Ovary (tissue), 3 donors: ENCODE measurements around the gene GOT1.

Experiments
- EP300 ChIP-seq: sonication (generic); formaldehyde crosslinking; IDR thresholded peaks from one replicate; pipeline ENCODE4 v1.6.1; 2017; ENCODE audit warnings: antibody characterized with exemption
- POLR2A ChIP-seq: fragments of 450-650 bp; IDR thresholded peaks from one replicate; pipeline ENCODE4 v1.6.1; 2017; ENCODE audit warnings: antibody characterized with exemption, mild to moderate bottlenecking, moderate library complexity
- TF ChIP-seq, protein P1 (sequence below), 3 donors: fragments of 450-650 bp in 2 of 3; fragments of 200-600 bp in 1 of 3; IDR thresholded peaks; one replicate each; pipeline versions ENCODE4 v1.5.1 to v1.8.0; 2016 to 2022; ENCODE audit warnings: antibody characterized with exemption in 3 of 3, mild to moderate bottlenecking in 1 of 3
- donor health status: DM: no; HTN: no; CAD: no.

DNA sequence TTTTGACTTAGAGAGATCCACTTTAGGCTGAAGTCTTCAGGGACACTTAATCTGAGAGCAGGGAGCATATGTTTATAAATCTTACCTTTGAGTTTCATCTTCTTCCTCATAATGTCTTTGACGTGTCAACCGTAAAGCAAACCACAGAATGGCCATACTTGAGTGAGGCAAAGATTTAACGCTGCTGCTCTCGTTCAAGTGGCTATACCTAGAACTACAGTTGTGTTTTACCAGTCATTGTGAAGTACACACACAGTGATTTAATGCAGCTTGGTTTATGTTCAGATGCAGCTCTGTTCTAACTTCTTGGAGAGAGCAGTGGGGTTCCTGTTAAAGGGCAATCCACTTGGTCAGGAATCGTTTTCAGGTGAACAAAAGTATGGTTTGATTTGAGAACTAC, 39.9 kb upstream of the GOT1 start:
- TF ChIP-seq POLR2A, result no peak
- TF ChIP-seq, protein P1, sequence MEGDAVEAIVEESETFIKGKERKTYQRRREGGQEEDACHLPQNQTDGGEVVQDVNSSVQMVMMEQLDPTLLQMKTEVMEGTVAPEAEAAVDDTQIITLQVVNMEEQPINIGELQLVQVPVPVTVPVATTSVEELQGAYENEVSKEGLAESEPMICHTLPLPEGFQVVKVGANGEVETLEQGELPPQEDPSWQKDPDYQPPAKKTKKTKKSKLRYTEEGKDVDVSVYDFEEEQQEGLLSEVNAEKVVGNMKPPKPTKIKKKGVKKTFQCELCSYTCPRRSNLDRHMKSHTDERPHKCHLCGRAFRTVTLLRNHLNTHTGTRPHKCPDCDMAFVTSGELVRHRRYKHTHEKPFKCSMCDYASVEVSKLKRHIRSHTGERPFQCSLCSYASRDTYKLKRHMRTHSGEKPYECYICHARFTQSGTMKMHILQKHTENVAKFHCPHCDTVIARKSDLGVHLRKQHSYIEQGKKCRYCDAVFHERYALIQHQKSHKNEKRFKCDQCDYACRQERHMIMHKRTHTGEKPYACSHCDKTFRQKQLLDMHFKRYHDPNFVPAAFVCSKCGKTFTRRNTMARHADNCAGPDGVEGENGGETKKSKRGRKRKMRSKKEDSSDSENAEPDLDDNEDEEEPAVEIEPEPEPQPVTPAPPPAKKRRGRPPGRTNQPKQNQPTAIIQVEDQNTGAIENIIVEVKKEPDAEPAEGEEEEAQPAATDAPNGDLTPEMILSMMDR (IDR thresholded peaks at IDR 0.05), result no peak
- no peak for TF ChIP-seq EP300
